NCI-H1417 (cell line): ENCODE measurements around the gene FNBP1.
"Not testable (repeated sequence)": the region's sequence is repeated elsewhere in the genome, so short reads cannot be mapped to it uniquely, and the experiment has no call there.

ENCODE experiments used
- DNase-seq, 3 experiments: peaks; one replicate each; lab custom pipeline; 2025; lab: John Stamatoyannopoulos, UW

Gene FNBP1

GRCh38 chr9:129991139-129991538 lies 51.9 kb downstream of the FNBP1 start:
- DNase-seq, result not testable (repeated sequence)

- DNase-seq, result no peak
Measured at GRCh38 chr9:129990269-129991010, 52.5 kb downstream of the FNBP1 start.

- DNase-seq, result no peak
Measured at GRCh38 chr9:129989740-129990139, 53.2 kb downstream of the FNBP1 start.

GRCh38 chr9:129989362-129989708 lies 53.7 kb downstream of the FNBP1 start:
- no peak for DNase-seq

- no peak for DNase-seq
Measured at GRCh38 chr9:129988607-129989361, 54.2 kb downstream of the FNBP1 start.

- no peak for DNase-seq
Measured at GRCh38 chr9:129987941-129988340, 55.0 kb downstream of the FNBP1 start.

GRCh38 chr9:129987047-129987446 lies 55.9 kb downstream of the FNBP1 start:
- no peak for DNase-seq

- DNase-seq, result not testable (repeated sequence)
Measured at GRCh38 chr9:129984589-129984988, 58.4 kb downstream of the FNBP1 start.

GRCh38 chr9:129983891-129984290 lies 59.1 kb downstream of the FNBP1 start:
- DNase-seq, result no peak

- no peak for DNase-seq
Measured at GRCh38 chr9:129981180-129981907, 61.6 kb downstream of the FNBP1 start.

- not testable (repeated sequence) for DNase-seq
Measured at GRCh38 chr9:129980224-129980623, 62.8 kb downstream of the FNBP1 start.

- peak in 1 of 3 experiments; percentile 41 for DNase-seq
Measured at GRCh38 chr9:129979071-129979745, 63.8 kb downstream of the FNBP1 start.

GRCh38 chr9:129972816-129973215 lies 70.2 kb downstream of the FNBP1 start:
- no peak for DNase-seq

- DNase-seq, result no peak
Measured at GRCh38 chr9:129968690-129969485, 74.1 kb downstream of the FNBP1 start.

GRCh38 chr9:129964901-129965734 lies 77.9 kb downstream of the FNBP1 start:
- DNase-seq, result no peak

GRCh38 chr9:129962889-129963703 lies 79.9 kb downstream of the FNBP1 start:
- DNase-seq, result no peak

GRCh38 chr9:129962451-129962864 lies 80.5 kb downstream of the FNBP1 start:
- no peak for DNase-seq

GRCh38 chr9:129958796-129959195 lies 84.2 kb downstream of the FNBP1 start:
- DNase-seq, result no peak

GRCh38 chr9:129954868-129955550 lies 88.0 kb downstream of the FNBP1 start:
- no peak for DNase-seq
